GM18870 (cell line): ENCODE data around the gene IQCN.

ENCODE experiments used
- ATAC-seq: cut with Tn5 transposase; IDR thresholded peaks from one replicate; pipeline ENCODE4 v1.9.1; 2021; ENCODE audit warnings: moderate library complexity; ENCODE audit not compliant: unreplicated experiment

The IQCN gene

DNA sequence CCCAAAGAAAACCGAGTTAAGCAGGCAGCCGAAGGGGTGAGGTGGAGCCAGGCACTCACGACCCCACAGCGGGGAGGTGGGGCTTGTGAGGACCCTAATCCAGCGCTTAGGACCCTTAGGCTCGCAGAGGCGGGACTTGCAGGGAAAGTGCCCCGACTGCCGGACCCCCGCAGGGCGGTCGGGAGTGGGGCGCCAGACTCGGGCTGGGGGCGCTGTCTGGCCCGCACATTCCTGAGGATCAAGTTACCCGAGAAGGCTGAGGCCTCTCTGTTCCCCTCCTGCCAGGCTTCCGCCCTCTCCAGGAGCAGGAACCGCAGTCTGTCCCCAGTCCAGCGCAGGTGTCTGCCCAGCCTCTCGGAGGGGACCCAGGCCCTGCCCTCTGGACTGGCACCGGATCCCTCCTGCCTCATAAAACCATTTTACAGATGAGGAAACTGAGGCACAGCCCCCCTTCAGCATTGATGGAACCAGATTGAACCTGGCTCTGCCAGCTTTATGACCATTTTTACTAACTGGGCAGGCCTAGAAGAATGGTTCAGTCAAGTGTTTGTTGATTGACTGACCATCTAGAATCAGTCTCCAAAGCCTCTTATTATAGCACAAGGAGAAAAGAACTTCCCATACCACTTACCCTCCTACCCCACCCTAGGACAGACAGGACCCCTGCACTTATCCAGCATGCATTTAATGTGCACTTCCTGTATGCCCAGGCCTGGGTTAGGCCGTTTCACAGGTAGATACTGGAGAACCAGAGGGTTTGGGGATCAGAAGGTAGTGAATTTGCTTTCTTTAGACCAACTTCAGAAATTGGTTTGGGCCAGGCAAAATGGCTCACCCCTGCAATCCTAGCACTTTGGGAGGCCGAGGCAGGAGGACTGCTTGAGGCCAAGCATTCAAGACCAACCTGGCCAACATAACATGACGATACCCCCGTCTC, 13.9 kb upstream of the IQCN start:
- ATAC-seq: no peak

DNA sequence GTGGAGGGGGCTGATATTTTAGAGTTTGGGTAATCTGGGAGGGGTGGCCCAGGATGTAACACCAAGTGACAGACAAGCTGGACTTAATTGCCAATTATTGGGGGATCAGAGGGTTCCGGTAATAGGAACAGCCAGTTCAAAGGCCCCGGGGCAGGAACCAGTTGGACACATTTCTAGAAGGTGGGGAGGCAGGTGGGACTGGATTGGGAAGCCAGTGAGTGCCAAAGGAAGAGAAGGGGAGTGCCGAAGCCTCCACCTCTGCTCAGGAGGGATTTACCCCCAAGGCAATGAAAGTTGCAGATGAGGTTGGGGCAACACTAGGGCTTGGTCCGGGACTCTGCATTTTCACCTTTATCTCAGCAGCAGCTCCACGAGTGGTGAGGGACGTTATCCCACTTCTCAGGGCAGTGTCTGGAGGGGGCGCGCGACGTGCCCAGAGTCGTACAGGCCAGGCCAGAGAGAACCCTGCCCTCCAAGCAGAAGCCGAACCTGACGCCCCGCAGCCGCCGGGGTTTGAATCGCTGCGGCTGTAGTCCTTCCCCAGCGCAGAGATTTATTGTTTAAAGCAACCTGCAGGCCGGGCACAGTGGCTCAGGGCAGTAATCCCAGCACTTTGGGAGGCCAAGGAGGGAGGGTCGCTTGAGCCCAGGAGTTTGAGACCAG, 12.9 kb upstream of the IQCN start:
- ATAC-seq: no peak

DNA sequence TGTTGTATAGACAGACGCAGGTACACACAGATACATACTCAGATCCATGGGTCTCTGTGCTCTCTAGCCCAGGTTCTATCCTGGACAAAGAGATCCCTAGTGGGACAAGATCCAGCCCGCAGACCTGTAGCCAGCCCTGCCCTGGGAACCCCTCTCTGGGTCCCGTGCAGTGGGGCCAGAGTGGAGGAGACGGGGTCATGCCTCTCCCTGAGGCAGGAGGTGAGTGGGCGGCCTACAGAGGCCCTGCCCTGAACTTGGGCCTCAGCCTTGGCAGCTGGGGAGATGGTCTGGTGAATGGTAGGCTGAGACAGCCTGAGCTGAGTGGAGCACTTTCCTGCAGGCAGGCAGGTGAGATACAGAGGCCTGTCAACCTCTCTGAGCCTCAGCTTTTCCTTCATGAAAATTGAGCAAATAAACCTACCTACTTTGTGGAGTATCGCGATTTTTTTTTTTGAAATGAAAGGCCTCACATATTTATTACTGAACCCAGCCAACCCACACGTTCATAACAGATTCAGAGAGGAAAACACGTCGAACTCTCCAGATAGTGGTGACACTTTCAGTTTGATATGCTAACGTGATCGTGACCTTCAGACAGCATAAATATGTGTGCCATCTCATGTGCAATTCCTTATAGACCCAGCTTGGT, 10.6 kb upstream of the IQCN start:
- no peak for ATAC-seq

DNA sequence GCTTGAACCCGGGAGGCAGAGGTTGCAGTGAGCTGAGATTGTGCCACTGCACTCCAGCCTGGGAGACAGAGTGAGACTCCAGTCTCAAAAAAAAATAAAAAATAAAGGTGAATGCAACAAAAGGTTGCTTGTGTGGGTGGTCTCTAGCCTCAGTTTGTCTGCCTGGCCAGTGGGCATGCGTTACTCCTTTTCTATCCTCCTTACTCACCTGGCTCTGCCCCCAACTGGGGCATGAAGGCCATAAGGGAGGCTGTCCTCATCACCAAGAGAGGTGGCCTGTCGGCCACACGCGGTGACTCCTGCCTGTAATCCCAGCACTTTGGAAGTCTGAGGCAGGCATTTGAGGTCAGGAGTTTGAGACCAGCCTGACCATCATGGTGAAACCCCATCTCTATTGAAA, 9.1 kb upstream of the IQCN start:
- no peak for ATAC-seq

DNA sequence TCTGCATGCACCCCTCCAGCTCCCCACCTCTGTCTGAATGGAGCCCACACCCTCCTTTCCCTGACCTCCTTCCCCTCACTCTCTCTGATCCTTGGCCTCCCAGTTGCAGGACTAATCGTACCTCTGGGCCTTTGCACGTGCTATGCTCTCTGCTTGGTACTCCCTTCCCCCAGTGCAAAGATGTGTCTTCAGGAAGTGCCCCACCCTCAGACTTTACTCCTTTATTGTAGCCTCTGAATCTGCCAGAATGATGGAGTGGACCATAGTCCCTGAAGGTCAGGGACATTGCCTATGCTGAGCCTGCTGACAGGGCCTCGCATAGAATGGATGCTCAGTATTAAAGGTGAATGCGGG, 8.5 kb upstream of the IQCN start:
- ATAC-seq: no peak

DNA sequence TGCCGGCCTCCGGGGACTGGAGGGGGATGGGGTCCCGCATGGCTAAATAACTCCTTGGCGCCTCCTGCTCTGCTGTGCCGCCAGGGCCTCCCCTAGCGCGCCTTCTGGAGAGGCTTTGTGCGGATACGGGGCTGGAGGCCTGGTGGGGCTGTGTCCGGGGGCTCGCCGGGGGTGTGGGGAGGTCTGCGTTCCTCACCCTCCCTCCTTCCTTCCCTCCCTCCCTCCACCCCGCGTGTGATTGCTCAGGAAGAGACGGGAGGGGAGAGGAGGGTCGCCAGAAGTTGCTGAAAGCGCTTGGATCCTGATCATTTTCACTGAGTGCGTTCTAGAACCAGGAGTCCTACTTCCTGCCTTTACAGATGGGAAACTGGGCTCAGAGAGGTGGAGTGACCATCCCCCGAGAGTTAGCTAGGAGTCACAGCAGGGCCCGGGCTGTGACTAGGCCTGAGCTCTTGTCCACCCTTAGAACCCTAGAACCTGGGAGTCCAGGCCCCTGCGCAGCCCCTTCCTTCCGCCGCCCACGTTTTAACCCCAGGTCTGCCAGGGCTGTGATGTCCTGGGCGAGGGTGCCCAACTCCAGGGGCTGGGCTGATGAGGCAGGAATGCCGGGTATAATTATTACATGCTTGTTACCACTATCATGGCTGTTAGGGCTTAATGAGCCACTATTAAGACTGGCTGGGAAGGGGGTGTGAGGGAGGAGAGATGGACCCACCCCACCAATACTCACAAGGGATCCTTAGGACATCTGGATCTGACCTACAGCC, 8.0 kb upstream of the IQCN start:
- ATAC-seq: no peak

DNA sequence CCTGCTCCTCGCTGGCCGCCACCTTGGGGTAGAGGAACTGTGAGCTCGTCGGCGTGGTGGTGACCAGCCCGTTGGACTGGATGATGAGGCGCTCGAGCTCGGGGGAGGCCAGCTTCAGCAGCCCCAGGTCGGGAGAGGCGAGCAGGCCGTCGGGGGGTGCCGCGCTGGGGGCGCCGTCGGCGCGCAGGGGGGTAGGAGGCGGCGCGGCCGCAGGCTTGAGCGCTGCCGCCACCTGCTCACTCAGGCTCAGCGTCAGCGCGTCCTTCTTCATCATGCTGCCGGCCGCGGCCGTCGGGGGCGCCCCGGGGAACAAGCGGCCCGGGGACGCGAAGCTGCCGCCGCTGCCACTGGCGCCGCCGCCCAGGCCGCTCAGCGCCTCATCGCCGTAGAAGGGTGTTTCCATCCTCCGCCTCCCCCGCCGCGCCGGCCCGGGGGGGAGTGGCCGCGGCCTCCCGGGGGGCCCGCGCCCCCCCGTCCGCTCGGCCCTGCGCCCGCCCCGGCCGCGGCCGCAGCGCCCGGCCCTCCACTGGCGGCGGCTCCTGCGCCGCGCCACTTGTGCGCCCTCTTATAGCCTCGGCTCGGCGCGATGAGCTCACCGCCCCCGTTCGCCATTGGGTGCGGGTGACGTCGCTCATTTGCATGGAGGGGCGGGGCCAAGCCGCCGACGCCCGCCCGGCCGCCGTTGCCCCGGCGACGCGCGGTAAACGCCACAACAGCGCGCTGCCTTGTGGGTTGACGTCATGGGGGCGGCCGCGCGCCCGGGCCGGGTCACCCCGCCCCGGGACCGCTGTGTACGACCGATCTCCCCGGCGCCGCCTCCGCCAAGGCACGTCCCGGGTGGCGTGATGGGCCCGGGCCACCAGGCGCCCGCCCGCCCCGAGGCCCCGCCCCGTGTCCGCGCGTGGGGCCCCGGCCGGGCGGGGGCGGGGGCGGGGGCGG, 7.1 kb upstream of the IQCN start, which contains the start of gene JUND:
JUND (minus strand) TSS at position 541 of the 939 bp plus-strand sequence; CDS start at position 403, 138 bp downstream.
- peak; percentile 49 for ATAC-seq

DNA sequence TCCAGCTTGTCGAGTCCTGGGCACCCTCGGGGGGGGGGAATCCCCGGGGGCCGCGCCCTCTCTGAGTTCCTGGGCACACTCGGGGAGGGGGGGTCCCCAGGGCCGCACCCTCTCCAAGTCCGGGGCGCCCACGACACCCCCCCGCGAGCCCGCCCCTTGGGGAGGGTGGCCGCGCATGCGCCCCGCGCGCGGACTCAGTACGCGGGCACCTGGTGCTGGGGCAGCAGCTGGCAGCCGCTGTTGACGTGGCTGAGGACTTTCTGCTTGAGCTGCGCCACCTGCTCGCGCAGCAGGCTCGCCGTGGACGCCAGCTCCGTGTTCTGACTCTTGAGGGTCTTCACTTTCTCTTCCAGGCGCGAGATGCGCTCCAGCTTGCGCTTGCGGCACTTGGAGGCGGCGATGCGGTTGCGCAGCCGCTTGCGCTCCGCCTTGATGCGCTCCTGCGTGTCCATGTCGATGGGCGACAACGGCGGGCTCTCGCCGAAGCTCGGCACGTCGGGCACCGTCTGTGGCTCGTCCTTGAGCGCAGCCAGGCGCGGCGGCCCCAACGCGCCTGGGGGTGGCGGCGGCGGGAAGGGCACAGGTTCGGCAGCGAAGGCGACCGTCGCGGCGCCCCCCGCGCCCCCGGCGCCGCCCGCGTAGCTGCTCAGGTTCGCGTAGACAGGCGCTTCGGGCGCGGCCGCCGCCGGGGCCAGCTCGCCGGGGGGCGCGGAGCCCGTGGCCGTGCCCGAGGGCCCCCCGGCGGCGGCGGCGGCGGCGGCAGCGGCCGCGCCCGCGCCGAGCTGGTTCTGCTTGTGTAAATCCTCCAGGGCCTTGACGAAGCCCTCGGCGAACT, 6.2 kb upstream of the IQCN start:
- no peak for ATAC-seq

DNA sequence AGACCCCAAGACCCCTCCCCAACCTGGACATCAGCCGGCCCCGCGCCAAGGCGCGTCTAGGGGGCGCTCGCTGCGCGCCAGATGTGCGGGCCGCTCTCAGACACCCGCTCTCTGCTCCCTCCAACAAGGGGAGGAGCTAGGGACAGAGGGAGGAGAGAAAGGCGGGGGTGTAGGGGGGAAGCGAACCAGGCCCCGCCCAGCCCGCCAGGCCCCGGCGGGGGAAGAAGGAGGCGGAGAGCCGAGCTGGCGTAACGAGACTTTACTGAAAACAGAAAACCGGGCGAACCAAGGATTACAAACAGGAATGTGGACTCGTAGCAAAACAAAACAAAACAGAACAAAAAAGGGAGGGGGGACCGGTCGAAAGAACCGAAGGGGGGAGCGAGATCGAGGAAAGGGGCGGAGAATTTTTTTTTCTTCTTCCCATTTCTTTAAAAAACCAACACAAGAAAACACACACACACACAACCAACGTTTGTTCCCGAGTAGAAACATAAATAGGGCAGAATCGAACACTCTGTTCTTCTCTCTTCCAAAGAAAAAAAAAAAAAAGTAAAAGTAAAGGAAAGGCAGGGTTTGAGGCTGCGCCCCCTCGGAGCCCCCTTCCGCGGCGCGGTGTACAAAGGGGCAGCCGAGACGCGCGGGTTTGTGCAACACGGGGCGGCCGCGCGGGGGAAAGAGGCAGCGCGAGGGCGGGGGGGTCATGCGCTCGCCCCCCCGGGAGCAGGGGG, 5.4 kb upstream of the IQCN start:
- no peak for ATAC-seq

DNA sequence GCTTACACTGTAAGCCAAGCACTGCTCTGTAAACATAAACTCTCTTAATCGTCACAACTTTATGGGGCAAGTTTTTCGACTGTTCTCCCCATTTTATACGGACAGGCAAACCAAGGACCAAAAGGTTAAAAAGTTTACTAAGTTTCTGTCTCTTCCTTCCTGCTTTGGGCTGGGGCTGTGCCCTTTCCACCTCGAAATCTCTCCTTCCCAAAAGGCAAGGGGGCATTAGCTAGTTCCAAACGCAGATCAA, 4.9 kb upstream of the IQCN start:
- no peak for ATAC-seq

DNA sequence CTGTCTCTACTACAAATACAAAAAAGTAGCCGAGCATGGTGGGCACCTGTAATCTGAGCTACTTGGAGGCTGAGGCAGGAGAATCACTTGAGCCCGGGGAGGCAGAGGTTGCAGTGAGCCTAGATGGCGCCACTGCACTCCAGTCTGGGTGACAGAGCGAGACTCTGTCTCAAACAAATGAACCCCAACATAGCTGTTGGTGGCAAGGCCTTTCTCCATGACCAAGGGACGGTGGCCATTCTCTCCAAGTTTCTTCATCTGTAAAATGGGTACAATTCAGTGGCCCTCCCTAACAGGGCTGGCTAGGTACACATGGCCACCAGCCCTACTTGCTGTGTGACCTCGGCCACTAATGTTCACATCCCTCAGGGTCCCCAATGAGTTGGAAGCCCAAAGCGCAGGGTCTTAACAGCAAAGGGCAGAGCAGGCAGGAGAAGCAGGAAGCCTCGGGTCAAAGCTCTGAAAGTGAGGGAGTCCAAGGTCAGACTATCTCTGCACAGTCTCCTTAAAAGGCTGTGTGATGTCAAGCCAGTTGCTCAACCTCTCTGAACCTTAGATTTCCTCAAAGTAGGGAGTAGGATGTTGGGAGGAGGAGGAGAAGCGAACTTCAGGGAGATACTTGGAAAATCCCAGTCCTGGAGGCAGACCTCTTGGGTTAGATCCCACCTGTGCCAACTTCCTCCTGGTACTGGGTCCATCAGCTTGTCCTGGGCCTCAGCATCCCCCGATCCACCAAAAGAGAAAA, 4.4 kb upstream of the IQCN start:
- no peak for ATAC-seq

DNA sequence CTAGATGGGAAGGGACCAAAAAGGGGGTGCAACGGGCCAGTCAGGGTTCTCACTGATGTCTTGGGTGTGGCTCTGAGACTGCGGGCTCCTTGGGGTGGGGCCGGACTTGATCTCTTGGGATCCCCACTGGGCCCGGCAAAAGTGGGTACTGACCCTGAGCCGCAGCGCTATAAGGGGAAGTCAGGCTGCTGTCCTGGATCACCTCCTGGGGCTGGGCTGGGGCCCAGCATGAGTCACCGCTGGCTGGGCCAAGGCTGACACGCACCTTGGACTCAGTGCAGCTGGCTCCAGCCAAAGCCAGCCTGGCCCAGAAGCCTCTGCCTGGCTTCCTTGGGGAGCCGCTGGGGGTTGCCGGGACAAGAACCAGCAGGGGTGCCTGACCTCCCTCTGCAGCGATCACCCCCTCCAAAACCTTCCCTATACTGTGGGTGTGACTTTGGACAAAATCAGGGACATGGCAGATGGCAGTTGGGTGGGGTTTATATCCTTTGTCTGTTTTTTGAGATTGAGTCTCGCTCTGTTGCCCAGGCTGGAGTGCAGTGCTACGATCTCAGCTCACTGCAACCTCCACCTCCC, 617 bp upstream of the IQCN start:
- no peak for ATAC-seq

DNA sequence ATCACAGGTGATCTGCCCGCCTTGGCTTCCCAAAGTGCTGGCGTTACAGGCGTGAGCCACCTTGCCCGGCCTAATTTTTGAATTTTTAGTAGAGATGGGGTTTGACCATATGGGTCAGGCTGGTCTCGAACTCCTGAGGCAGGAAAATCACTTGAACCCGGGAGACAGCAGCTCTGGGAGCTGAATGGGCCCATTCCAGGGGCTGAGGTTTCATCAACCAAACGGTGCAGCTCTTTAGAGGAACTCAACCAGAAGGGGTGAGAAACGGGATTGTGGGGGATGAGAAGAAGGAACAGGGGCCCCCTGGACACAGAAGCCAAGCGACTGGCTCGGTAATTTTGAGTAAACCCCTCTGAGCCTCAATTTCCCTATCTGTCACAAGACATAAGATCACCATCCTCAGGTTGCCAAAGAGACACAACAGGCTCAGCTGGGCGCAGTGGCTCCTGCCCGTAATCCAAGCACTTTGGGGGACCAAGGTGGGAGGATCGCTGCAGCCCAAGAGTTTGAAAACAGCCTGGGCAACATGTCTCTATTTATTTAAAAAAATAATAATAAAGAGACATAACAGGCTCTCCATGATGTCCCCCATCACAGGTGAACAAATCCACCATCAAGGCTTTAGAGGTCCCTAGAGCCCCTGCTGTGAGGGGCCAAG, 562 bp downstream of the IQCN start:
- no peak for ATAC-seq

DNA sequence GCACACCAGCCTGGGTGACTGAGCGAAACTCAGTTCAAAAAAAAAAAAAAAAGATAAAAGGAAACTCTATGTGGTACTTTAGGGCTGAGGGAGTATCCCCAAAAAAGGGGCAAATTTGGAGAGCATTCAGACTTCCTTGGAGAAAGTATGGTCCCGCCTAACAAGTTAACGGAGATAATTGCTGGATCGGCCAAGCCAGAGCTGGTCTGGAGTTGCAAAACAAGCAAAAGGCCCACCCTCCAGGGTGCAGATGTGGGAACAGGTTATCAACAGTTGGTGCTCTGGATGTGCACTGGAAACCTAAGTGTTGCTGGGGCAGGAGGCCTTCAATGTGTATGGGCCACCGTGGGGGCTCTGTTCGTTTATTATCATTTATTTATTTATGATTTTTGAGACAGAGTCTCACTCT, 2.8 kb downstream of the IQCN start:
- ATAC-seq: no peak

DNA sequence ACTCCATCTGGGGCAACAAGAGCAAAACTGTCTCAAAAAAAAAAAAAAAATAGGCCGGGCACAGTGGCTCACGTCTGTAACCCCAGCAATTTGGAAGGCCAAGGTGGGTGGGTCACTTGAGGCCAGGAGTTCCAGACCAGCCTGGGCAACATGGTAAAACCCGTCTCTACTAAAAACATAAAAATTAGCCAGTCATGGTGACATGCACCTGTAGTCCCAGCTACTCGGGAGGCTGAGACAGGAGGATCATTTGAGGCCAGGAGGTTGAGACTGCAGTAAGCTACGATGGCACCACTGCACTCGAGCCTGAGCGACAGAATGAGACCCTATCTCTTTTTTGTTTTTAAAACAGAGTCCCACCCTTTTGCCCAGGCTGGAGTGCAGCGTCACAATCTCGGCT, 3.9 kb downstream of the IQCN start:
- no peak for ATAC-seq

DNA sequence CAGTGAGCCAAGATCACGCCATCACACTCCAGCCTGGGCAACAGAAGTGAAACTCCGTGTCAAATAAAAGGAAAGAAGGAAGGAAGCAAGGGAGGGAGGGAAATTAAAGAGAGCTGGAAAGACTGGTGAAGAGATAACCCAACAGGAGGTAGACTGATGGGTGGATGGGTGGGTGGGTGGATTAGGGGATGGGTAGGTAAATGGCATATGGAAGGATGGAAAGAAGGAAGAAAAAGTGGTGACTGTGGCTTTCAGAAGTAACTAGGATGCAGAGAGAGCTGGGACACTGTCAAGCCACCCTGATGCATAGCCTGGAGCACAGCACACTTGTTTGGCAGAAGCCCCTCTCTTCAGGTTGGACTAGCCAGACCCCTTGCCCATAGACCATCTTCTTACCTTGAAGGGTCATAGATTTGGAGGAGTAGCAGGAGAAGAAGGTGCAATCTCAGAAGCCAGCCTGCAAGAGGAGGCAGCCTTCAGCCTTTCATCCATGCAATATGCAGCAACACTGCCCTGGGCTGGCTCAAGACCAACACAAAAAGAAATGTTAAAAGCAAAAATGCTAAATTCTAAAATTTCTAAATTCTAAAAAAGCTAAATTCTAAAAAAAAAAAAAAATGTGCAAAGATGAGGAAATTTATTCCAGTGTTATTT, 5.1 kb downstream of the IQCN start:
- no peak for ATAC-seq
